Measurements from ENCODE around the gene XPC.

Gene XPC

DNA sequence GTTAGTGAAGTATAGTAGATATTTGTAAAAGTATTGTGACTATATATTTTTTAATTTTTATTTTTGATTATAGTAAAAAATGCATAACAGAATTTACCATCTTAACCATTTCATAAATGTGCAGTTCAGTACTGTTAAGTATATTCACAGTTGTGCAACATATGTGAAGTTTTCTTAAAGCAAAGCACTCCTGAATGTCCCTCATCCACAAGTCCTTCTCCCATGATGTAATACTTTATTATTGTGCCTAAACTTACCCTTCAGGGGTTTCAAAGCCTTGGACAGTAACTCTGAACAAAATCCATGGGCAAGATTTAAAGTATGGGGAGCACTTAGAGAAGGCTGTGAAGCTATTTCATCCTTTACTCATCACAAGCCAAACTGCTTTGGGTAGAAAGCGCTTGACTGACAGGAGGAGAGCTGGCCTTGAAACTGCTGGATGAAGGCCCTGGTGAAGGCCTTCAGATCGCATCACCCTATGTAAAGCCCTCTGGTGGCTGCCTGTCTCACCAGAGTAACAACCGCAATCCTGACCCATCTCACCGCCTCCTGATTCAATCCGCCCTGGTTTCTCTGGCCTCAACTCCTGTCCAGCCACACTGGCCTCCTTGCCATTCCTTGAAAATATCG lies 28.3 kb upstream of the XPC start:
- no peak for DNase-seq

DNA sequence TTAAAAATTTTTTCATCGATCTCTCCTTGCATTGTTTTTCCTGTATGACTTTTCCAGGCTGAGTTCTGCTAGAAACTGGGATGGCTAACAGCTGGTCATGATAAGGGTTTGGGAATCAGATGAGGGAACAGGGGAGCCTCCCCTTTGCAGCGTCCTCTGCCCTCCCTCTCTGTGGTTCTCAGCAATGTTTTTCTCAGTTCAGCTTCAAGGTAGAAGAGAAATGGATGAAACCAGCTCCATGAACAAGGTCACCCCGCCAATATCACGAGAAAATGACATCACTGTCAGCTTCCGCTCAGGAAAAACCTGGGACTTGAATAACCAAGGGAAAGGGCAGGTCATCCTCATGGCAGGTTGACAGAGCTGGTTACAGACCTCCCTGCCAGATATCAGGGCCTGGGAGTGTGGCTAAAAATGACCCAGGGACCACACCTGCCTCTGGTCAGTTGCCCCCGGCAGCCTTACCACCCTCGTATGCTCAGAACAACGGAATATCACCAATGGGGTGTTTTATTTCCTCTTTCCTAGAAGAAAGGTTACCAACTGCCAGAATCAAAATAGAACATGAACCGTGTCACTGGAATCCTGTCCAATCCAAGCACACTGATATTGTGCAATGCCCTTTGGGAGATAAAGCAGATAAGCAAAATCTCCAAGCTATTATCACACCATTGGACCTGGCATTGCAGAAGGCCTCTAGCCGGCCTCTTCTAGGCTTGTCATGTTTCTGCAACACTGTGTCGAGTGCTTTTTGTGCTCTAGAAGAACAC lies 26.3 kb upstream of the XPC start:
- no peak for DNase-seq

DNA sequence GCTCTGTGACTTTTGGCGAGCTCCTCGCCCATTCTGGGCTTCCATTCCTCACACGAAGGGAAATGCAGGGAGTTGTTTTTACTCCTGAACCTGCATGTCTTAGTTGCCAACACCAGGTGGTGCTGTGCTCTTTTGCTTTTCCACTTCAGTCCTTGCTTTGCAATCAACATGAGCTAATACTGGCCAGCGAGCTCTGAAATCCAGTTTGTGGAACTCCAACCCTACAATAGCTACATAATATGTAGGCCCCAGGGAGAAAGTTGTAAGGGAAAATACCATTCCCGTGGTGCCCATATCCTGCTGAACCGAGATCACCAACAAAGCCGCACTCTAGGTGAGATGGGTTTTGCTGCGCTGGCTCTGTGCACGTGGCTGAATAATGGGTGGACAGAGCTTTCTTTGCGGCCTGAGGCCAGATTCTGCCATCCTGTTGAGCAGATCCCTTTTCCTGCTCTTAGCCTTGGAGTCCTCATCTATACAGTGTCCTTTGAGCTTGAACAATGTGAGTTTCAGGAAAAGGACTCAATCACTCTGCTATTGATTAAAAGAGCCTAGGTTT lies 25.2 kb upstream of the XPC start:
- DNase-seq: peak; percentile 51

DNA sequence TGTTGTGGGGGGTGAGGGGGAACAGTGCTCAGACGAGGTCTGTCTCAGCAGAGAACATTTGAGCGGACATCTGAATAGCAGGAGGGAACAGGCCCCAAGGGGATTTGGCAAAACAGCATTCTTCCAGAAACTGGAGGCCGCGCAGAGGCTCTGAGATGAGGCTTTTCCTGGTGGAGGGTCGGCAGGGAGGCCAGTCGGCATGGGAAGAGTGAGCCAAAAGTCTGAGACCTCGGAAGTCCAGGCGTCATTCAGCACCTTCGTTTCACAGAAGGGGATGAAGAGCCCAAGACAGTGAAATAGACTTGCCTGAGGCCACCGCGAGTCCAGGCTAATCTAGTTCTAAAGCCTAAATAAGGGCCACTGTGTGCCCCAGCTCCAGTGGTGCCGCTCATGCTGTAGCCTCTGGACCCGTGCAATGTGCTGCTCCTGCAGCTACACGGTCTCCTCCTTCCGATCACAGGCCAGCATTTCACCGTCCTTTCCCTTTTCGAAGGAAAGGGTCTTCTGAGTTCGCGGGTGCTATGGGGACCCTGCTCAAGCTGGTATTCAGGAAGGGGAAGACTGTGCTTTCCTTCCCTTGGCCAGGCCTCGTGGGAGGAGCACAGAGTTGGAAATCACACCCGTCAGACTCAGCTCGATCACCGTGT lies 24.6 kb upstream of the XPC start:
- no peak for DNase-seq

DNA sequence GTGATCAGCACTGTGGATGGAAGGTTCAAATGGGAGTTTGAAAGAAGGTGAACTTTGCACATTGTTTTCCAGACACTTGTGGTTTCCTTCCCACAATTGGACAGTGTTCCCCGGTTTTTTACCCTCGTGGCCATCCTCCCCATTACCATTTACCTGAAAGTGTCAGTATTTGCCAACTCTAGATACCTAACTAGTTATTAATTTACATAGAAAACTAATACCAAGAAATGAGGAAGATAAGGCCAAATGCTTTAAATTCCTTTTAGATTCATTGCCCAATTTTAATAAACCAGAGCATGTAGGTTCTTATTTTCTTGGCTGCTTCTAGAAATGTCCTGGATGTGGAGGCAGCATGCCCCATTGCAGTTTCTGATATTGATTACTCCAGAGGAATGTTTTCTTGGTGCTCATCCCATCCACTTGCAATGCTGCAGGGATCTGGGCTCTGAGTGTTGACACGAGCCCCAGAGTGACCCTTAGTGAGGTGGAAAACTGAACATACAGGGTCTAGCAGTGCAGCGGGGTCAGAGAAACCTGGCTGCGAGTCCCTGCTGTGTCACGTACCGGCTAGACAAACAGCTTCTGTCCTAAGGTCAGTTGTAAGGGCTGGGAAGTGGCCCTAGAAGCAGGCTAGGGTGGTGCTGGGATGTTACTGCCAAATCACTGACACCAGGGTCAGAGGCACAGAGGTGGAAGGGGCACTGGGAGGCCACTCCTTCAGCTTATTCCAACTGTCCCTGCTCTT lies 23.7 kb upstream of the XPC start:
- no peak for DNase-seq

DNA sequence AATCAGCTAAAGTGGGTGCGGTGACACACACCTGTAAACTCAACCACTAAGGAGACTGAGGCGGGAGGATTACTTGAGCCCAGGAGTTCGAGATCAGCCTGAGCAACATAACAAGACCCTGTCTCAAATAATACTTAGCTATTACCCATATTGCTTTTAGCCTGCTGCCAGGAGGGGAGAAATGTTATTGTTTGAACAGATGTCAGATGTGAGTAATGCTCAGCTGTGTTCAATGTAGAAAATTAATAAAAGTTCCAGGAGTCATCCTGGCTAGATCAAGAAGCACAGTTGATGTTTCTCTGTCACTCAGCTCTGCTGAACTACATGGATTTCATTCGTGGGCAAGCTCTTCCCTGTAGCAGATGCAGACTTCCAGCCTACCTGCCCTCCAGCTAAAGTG lies 22.4 kb upstream of the XPC start:
- no peak for DNase-seq

DNA sequence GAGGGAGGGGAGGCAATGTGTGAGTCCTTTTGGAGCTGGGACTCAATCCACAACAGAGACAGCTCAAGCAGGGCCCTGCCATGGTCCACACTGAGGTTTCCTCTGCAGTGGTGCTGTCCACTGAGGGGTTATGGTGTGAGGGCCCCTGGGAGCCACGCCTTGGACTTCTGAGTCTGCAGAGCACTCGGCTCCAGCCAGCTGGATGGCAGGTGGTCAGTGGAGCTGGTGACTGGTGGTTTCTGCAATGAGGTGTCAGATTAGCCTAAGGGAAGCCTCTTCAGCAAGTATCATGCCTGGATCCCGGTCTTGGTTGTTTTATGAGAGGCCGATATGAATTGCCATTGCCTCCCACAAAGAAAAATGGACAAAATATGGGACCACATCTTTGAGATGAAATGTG lies 21.9 kb upstream of the XPC start:
- DNase-seq: no peak

DNA sequence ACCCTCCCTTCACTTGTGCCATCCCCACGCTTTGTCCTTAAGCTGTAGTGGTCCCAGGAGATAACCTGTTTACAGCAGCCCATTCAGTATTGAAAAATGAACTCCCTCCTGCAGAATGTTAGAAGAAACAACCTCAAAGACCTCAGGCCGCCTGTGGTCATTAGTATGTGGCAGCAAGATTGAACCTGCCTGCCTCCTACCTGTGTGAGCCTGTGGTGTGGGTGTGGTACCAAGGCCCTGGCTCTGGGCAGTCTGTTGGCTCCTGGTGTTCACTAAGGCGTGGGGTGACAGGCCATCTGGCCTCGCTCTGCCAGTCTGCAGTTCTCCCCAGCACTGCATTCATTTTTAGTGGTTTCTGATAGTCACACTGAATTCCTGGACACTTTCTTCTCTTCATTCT lies 21.2 kb upstream of the XPC start:
- DNase-seq: no peak

DNA sequence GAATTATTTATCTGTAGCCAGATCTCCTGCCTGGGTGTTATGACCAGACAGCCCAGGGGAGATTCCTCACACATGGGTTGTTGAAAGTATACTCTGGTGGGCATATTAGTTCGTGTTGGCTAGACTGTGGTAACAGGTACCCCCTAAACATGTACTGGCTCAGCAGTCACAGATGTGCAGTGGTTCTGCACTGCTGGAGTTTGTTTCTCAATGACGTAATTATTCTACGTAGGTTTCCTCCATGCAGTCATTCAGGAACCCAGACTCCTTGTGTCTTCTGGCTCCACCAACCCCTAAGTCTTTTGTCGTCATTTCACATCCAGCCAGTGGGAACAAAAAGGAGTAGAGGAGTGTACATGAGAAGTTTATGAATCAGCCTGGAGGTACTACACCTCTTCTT lies 16.5 kb upstream of the XPC start:
- no peak for DNase-seq

DNA sequence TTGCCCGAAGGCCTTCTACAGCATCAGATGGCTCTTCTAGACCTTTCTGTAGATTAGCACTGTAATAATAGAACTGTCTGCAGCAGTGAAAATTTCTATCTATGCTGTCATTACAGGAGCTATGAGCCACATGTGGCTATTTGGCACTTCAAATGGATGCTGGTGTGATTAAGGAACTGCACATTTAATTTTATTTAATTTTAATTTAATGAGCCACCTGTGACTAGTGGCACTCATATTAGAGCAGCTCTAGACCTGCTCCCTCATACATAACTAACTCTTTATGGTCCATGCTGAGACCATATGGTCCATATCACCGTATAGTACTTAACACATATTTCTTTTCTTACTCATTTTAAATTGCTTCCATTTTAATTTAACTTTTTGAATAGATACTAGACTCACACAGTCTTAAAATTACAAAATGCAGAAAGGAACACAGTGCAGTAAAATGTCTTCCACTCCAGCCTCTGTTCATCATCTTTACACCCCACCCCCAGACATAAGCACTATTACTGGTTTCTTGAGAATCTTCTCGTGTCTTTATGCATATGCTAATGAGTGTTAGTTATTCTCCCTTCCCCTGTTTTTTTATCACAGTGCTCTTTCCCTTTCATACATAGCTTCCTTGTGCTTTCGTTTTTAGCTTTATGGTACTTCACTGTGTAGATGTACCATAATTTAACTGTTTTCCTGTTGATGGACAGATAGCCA lies 9.8 kb upstream of the XPC start:
- DNase-seq: no peak

DNA sequence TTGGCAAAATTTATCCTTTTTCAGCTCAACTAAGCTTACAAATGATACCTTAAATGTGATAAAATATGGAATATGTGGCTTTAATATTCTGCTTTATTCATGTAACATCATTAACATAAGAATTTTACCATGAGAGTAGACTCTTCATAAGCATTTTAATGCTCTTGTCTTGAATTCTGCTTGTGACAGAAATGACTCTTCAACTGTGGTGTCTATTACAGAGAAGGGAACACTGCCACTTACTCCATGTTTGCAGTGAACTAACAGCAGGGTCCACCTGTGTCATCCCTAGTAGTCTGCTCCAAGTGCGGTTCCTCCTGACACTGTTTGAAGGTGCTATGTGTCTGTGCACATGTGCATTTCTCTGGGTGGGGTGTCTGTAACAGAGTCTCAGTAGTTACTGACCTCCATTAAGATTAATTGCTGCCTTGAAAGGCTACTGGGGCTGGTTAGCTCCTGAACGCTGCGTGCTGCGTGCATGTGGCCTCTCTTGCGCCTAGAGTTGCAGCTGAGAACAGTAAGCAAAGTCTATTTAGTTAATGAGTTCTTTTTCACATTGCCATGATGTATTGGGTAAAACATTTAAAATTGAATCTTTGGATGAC lies 8.6 kb upstream of the XPC start:
- DNase-seq: no peak

DNA sequence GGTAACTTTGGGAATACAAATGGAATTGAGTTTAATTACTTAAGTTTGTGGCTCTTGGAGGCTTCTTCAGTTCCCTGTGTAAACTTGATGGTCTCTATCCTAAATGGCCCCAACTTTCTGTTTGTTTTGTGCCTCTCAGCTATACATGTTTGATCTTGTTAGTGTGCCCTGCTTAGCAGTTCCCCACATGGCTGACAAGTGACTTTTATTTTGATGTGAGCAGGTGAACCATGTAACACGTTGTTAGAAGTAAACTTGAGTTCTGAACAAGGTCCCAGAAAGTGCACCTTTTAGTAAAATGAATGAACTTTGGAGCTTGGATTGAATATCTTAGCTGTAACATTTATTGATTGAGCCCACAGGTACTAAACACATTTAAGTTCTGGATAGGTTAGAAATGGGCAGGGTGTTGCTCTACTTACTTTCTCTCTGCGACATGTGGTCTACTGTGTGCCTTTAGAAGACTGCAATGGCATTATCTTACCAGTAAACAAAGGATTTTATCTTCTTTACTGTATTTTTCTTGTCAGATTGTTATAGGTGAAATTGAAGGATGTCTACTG lies 4.7 kb upstream of the XPC start:
- DNase-seq: no peak

DNA sequence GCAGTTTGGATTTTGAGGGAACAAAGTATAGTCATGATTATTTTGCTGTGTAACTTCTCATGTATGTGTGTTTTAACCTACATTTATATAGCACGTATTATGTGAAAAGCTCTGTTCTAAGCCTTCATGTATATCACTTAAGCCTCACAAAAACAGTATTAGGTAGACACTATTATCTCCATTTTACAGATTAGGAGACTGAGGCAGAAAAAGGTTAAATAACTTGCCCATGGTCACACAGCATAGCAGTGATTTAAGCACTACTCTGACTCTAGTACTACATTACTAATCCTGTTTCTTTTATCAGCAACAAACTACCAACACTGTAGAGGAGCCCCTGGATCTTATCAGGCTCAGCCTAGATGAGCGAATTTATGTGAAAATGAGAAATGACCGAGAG lies 2.9 kb upstream of the XPC start:
- DNase-seq: no peak

DNA sequence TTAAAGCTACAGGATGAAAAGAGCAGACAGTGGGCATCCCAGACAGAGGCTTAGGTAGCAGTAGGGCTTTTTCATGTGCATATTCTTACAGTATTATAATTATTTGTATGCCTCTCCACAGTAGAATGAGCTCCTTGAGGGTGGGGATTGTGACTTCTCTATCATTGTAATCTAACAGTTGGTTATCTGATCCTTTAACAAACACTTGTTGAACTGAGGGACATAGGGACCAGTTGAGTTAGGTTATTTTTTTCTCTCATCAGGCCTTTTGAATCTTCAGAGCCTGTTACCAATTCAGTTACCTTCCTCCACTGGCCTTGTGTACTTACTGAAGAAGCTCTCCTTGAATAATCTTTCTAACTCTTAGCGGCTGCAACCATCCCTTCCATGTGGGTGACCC lies 1.4 kb upstream of the XPC start:
- DNase-seq: no peak

DNA sequence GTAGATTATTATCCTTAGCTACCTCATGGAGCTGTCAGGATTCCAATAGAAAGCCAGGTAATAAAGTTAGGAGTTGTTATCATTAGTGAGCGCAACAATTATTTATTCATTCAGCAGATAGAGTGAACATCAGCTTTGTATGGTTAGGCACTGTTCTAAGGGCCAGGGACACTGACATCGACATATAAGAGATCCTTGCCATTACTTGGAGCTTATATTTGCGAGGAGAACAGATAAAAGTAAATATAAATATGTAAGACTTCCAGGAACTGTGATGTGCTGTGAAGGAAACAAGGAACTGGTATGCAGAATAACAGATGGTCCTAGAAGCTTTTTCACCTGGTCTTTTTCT lies 689 bp upstream of the XPC start:
- no peak for DNase-seq

DNA sequence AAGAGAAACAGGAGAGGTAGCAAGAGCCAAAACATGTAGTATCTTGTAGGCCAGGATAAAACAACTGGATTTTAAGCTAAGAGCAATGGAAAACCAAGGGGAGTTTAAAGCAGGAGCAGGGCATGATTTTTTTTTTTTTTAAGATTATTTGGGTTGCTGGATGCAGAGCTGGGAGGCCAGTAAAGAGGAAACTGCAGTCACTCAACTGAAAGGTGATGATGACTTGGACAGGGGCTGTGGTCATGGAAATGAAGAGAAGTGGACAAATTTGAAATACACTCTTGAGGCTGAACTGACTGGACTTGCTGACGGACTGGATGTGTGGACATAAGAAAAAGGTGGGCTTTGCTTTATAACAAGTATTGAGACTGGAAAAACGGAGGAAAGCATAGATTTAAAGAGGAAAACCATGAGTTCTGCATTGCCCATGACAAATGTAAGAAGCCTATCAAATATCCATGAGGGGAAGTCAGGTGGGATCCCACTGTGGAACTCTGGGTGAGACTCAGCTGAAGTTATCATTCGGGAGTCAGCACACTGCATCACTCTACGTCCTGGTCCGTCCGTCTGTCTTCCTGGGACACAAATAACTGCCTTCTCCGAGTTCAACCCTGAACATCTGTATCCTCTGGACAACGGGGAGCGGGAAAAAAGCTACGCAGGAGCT lies 688 bp downstream of the XPC start:
- DNase-seq: no peak

DNA sequence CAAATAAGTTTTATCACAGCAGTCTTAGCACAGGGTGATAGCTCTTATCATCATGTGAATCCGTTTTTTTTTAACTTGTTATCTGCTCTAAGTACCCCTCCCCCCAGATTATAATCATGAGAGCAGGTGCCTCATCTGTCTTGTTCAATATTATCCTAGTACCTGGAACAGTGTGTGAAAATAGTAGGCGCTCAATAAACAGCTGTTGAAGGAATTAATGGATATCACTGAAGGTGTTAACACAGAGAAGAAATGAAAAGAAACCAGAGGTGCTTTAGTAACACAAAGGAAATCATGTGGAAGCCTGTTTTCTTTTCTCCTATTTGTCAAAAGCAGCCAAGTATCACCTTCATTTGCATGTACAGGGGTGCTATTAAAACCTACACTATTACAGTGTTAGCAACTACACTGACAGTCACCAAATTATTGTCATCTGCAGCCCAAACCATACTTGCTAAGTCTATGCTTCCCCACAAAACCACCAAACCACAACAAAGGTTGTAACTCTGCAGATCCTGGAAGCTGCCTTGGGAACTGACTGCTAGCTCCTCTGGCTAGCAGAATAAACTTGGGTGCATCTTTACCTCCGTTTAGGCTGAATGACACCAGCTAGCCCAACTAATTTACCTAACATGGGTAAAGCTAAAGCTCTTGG lies 2.9 kb downstream of the XPC start:
- DNase-seq: no peak

DNA sequence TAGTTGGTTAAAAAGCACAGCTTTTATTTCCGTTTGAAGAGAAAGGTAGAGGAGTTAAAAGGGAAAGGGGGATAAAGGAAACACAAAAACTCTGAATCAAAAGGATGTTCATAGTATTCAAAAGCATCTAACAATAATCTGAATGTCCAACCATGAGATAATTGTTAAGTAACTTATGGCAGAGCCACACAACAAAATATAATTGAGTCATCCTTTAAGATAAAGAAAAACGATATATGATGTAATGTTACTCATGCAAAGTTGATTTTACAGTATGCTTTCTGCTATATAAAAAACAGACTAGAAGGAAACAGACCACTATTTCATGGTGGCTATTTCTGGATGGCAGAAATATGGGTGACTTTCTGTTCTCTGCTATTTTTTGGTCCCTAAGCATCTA lies 3.9 kb downstream of the XPC start:
- DNase-seq: no peak

DNA sequence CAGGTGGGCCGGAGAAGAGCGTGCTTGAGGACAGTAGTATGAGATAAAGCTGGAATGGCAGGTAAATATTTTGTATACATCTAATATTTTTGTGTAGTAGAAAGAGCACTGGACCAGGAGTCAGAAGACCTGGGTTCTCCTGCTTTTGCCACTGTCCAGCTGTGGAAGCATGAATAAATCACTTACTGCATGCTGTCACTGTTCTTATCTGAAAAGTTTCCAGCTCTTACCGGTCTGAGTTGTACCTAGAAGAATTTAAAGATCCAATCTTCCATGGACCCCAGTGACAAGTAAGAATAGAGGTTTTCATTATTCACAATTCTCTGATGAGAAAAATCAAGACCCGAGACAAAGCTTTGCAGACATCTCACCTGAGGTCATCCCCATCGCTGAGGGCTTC lies 5.9 kb downstream of the XPC start:
- no peak for DNase-seq

DNA sequence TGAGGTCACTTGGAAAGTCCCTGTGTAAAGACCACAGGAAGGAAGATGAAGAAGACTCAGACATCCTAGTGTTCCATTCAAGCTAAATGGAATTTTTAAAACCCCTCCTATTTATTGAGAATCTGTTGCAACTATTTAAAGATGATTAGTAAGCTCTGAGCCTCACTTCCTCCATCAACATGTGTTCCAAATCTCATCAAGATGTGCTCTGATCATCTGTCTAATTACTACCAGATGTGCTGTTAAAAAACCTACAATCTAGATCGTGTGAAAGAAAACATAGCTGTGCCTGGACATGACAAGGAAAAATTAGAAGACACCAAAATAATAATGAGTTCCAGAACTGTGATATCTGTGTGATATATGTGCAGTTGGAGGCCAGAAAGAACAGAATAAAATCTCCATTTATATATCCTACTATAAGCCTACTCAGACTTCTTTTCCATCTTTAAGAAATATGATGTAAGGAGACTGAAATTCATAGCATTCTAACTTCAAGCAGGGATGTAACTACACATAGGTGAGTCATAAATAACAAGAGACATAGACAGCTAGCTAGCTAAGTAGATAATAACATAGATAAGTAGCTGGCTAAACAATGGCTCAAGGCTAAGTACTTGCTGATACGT lies 7.8 kb downstream of the XPC start:
- no peak for DNase-seq

DNA sequence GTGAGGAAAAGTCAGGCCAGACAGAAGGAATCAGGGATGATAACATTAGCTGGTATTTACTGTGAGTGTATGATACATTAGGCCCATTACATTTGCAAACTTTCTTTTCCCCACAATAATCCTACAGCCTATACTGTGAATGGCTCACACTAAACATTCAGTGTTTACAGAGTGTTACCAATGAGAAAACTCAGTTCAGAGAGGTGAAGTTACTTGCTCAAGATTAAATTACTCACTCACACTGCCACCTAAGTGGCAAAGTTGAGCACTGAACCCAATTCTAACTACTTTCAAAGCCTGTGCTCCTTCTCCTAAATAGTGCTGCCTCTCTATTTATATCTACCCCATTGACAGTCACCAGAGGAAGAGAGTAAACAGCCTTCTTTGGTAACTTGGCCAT lies 8.5 kb downstream of the XPC start:
- no peak for DNase-seq

All from NCI-H146 (cell line).